Fibroblast of skin of left biceps (primary cell): ENCODE results near the gene WDR43.

Experiments
- DNase-seq, 2 experiments: peaks; one replicate each; pipeline ENCODE4 v3.0.0-alpha.2; 2013; ENCODE audit warnings: low read depth in 2 of 2

The WDR43 gene

GRCh38 chr2:28993206-28993960, 98.9 kb downstream of the WDR43 start:
- no peak for DNase-seq

- no peak for DNase-seq
Observed at GRCh38 chr2:28994074-28994473, 99.6 kb downstream of the WDR43 start.

DNA sequence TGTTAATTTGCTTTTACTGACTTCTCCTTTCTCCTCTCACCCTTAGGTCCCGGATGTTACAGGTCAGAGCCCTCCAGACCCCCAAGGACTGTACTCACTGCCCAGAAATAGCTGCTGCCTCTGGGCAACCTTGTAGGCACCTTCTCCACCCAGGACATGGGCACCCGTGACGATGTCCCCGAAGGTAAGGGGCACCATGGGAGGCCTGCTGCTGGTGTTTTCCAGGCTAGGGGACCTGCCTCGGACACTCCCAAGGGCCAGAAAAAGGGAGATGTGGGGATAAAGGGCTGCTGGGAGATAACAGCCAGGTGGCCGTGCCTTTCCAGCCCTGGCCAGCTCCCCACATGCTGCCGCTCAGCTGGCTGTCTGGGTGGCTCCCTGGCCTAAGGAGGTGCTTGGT, 100.2 kb downstream of the WDR43 start:
- no peak for DNase-seq

GRCh38 chr2:28995765-28996750, 101.6 kb downstream of the WDR43 start:
- no peak for DNase-seq

GRCh38 chr2:28997237-28997846, 102.9 kb downstream of the WDR43 start:
- no peak for DNase-seq
